ENCODE results near the gene TTC7B.

DNA sequence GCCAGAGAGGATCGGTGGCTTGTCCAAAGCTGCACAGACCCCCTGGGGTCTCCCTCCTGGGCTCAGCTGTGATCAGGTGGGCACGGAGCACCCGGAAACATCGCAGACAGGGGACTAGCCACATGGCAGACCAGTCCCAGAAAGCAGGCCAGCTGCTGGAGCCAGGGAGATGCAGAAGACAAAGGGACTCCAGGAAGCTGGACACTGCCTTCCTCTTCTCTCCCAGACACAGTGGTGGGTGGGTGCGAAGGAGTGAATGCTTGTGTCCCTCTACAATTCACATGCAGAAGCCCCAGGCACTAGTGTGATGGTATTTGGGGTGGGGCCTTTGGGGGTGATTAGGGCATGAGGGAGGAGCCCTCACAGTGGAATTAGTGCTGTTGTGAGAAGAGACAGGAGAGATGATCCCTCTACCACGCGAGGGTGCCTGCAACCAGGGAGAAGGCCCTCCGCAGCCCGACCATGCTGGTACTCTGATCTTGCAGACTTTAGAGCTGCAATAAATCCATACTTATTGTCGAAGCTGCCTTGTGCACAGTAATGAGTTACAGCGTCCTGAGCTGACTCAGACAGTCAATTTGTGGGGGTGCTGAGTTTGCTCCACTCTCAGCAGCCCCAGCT, 324.2 kb downstream of the TTC7B start:
- TF ChIP-seq POLR2A (IDR thresholded peaks at IDR 0.05): no peak
- TF ChIP-seq, protein P1, sequence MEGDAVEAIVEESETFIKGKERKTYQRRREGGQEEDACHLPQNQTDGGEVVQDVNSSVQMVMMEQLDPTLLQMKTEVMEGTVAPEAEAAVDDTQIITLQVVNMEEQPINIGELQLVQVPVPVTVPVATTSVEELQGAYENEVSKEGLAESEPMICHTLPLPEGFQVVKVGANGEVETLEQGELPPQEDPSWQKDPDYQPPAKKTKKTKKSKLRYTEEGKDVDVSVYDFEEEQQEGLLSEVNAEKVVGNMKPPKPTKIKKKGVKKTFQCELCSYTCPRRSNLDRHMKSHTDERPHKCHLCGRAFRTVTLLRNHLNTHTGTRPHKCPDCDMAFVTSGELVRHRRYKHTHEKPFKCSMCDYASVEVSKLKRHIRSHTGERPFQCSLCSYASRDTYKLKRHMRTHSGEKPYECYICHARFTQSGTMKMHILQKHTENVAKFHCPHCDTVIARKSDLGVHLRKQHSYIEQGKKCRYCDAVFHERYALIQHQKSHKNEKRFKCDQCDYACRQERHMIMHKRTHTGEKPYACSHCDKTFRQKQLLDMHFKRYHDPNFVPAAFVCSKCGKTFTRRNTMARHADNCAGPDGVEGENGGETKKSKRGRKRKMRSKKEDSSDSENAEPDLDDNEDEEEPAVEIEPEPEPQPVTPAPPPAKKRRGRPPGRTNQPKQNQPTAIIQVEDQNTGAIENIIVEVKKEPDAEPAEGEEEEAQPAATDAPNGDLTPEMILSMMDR (IDR thresholded peaks at IDR 0.05): no peak

All from esophagus squamous epithelium (tissue), 4 donors.